K562 (cell line): Measurements from ENCODE around the gene ABHD5. TPM values are rescaled to one million over a fixed set of nuclear protein-coding genes. Genes with fewer than 3 reads are reported as not detected.
A peak's percentile ranks its signal among the peaks of the same experiment; 100 is the strongest.

ENCODE experiments used
- BRCA1 ChIP-seq, 2 experiments: fragments of 450-650 bp in 1 of 2; sonication (generic) in 1 of 2; formaldehyde crosslinking in 1 of 2; IDR thresholded peaks; 2 replicates each; pipeline versions ENCODE4 v1.5.0 to v1.6.1; 2017 to 2020; ENCODE audit warnings: mild to moderate bottlenecking in 1 of 2, missing genetic modification reagents in 1 of 2
- CCAR2 ChIP-seq: fragments of 200-400 bp; formaldehyde crosslinking; IDR thresholded peaks from 2 replicates; pipeline ENCODE4 v1.6.1; 2017; ENCODE audit warnings: mild to moderate bottlenecking, low read depth, low read length
- CSDE1 ChIP-seq, 2 experiments: fragments of 450-650 bp; IDR thresholded peaks; 2 replicates each; pipeline ENCODE4 v1.6.1; 2016; ENCODE audit warnings: mild to moderate bottlenecking in 1 of 2
- DIDO1 ChIP-seq: fragments of 450-650 bp; IDR thresholded peaks from 2 replicates; pipeline ENCODE4 v1.6.1; 2016; ENCODE audit warnings: low read depth, missing biosample characterization, missing genetic modification characterization
- HIVEP1 ChIP-seq: fragments of 250-450 bp; sonication (Bioruptor Pico); IDR thresholded peaks from 2 replicates; pipeline ENCODE4 v1.4.0; 2020; ENCODE audit warnings: mild to moderate bottlenecking
- NCOA6 ChIP-seq: fragments of 450-650 bp; IDR thresholded peaks from 2 replicates; pipeline ENCODE4 v1.6.1; 2017; ENCODE audit warnings: mild to moderate bottlenecking
- NFATC3 ChIP-seq: fragments of 450-650 bp; IDR thresholded peaks from 2 replicates; pipeline ENCODE4 v1.6.1; 2017; ENCODE audit warnings: mild to moderate bottlenecking
- NRF1 ChIP-seq, 2 experiments: fragments of 450-650 bp; IDR thresholded peaks in 1 of 2; conservative IDR thresholded peaks in 1 of 2; 2 replicates each; pipeline ENCODE4 v1.6.1; 2014; ENCODE audit warnings: mild to moderate bottlenecking in 2 of 2
- POLR2AphosphoS2 ChIP-seq: IDR thresholded peaks from 2 replicates; pipeline ENCODE4 v1.6.1; 2012; ENCODE audit warnings: low read length, improper control_type of control experiment
- POLR2H ChIP-seq: IDR thresholded peaks from 2 replicates; pipeline ENCODE4 v1.6.1; 2016; ENCODE audit warnings: missing genetic modification characterization, low read depth, mild to moderate bottlenecking, control low read depth, missing compliant biosample characterization, moderate library complexity
- TCFL5 ChIP-seq: fragments of 250-450 bp; sonication (Bioruptor Pico); conservative IDR thresholded peaks from 2 replicates; pipeline ENCODE4 v1.6.1; 2021; ENCODE audit warnings: mild to moderate bottlenecking, moderate library complexity, matching md5 sums
- ZFPM2 ChIP-seq: fragments of 250-450 bp; sonication (Bioruptor Pico); IDR thresholded peaks from 2 replicates; pipeline ENCODE4 v1.5.1; 2022; ENCODE audit warnings: mild to moderate bottlenecking
- ZNF23 ChIP-seq: fragments of 250-450 bp; sonication (Bioruptor Pico); IDR thresholded peaks from 2 replicates; pipeline ENCODE4 v1.4.0; 2020; ENCODE audit warnings: mild to moderate bottlenecking
- ZNF583 ChIP-seq: fragments of 250-450 bp; sonication (Bioruptor Pico); IDR thresholded peaks from 2 replicates; pipeline ENCODE4 v1.4.0; 2020
- ZSCAN29 ChIP-seq: fragments of 450-650 bp; IDR thresholded peaks from 2 replicates; pipeline ENCODE4 v1.6.1; 2017
- polyA plus RNA-seq, 8 experiments: library from polyadenylated mRNA; depleted of rRNA in 4 of 8; stranded (reverse) in 5 of 8; unstranded in 3 of 8; fragments of >200 nt; fragmentation: Nextera tagmentation in 2 of 8; fragmentation: Illumina TruSeq in 1 of 8; extraction: Ambion mirVana in 2 of 8; extraction: Trizol in 1 of 8; gene quantifications; 2 replicates each; pipeline versions ENCODE4 v1.2.1 to v1.2.3, GENCODE V29; 2011 to 2014; ENCODE audit warnings: inconsistent platforms in 1 of 8, missing spikeins in 1 of 8
- total RNA-seq, 7 experiments: library from RNA; depleted of rRNA in 6 of 7; stranded (reverse); fragments of >200 nt in 6 of 7; fragmentation: Illumina TruSeq in 2 of 7; extraction: Trizol in 2 of 7; gene quantifications; 2 replicates each; pipeline versions ENCODE4 v1.2.1 to v1.2.3, GENCODE V29; 2011 to 2021; ENCODE audit warnings: low replicate concordance in 1 of 7
- TF ChIP-seq, protein P1 (sequence below): IDR thresholded peaks from 3 replicates; pipeline ENCODE4 v1.6.1; 2011; ENCODE audit warnings: borderline replicate concordance, mild to moderate bottlenecking, moderate library complexity; ENCODE audit not compliant: insufficient read length; ENCODE audit errors: extremely low read depth
- TF ChIP-seq, protein P2 (sequence below): fragments of 250-450 bp; sonication (Bioruptor Pico); IDR thresholded peaks from 2 replicates; pipeline ENCODE4 v1.8.0; 2021; ENCODE audit warnings: borderline replicate concordance, mild to moderate bottlenecking, moderate library complexity; ENCODE audit not compliant: poor library complexity, severe bottlenecking
- TF ChIP-seq, protein P3 (sequence below): fragments of 250-450 bp; sonication (Bioruptor Pico); IDR thresholded peaks from 2 replicates; pipeline ENCODE4 v1.4.0; 2020
- TF ChIP-seq, protein P4 (sequence below): IDR thresholded peaks from 2 replicates; pipeline ENCODE4 v1.6.1; 2011; ENCODE audit not compliant: insufficient read length; ENCODE audit errors: extremely low read depth
- TF ChIP-seq, protein P5 (sequence below): fragments of 250-450 bp; sonication (Bioruptor Pico); IDR thresholded peaks from 2 replicates; pipeline ENCODE4 v1.5.0; 2021
- TF ChIP-seq, protein P6 (sequence below): sonication (generic); formaldehyde crosslinking; IDR thresholded peaks from 2 replicates; pipeline ENCODE4 v1.8.1; 2023; ENCODE audit warnings: mild to moderate bottlenecking, missing genetic modification reagents

Gene ABHD5
- total and polyA plus RNA-seq, 9 of the 15 experiments (the other 6 are each of a cell fraction or from before 2014, with no cell fraction given): 27.8 to 61.7 (median 39.9) TPM

DNA sequence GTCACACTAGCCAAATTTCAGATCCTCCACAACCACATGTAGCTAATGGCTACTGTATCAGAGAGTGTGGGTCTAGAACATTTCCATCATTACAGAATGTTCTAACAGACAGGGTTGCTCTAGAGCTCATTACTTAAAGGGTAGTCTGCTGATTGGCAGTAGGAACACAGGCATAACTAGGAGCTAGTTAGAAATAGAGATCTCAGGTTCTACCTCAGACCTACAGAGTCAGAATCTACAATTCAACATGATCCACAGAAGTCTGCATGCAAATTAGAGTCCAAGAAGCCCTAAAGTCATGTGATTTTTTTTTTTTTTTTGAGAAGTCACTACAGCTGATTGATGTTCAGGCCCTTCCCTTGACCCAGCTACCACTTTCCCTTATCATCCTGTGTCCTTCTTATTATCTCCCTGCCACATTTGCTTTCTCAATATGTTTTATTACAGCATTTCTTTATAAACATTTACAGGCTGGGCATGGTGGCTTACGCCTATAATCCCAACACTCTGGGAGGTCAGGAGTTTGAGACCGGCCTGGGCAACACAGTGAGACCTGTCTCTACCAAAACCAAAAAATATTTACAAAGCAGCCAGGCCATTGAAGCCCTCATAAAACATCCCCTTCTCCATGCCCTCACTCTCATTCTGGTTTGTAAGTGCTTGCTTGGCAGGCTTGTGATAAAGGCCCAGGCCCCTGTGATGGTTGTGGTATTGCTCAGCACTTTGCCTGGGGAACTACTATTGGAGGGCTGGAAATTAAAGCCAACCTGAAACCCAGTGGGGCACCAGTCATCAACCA, 3.8 kb upstream of the ABHD5 start (continued):
- TF ChIP-seq, protein P1, sequence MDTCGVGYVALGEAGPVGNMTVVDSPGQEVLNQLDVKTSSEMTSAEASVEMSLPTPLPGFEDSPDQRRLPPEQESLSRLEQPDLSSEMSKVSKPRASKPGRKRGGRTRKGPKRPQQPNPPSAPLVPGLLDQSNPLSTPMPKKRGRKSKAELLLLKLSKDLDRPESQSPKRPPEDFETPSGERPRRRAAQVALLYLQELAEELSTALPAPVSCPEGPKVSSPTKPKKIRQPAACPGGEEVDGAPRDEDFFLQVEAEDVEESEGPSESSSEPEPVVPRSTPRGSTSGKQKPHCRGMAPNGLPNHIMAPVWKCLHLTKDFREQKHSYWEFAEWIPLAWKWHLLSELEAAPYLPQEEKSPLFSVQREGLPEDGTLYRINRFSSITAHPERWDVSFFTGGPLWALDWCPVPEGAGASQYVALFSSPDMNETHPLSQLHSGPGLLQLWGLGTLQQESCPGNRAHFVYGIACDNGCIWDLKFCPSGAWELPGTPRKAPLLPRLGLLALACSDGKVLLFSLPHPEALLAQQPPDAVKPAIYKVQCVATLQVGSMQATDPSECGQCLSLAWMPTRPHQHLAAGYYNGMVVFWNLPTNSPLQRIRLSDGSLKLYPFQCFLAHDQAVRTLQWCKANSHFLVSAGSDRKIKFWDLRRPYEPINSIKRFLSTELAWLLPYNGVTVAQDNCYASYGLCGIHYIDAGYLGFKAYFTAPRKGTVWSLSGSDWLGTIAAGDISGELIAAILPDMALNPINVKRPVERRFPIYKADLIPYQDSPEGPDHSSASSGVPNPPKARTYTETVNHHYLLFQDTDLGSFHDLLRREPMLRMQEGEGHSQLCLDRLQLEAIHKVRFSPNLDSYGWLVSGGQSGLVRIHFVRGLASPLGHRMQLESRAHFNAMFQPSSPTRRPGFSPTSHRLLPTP: no peak
- TF ChIP-seq NRF1 (conservative IDR thresholded peaks at IDR 0.05 in 1 of 2, IDR thresholded peaks at IDR 0.05 in 1 of 2) (no peak), HIVEP1 (CRISPR knock-in tag) (peak; percentile 85; the same call in 1 of the 2 replicates), CSDE1 (IDR thresholded peaks at IDR 0.05) (no peak), DIDO1 (tag) (no peak), NCOA6 (no peak), NFATC3 (no peak; the same call in 1 of the 2 replicates), ZNF583 (CRISPR knock-in tag) (peak; percentile 95), TCFL5 (no peak; the same call in 1 of the 2 replicates), CCAR2 (no peak), ZSCAN29 (no peak), BRCA1 (IDR thresholded peaks at IDR 0.05) (no peak), BRCA1 (CRISPR knock-in tag; IDR thresholded peaks at IDR 0.05) (no peak), POLR2H (tag) (peak; percentile 39; the same call in 1 of the 2 replicates), POLR2AphosphoS2 (no peak), ZFPM2 (CRISPR knock-in tag) (no peak), ZNF23 (CRISPR knock-in tag) (no peak)
- TF ChIP-seq, protein P2, sequence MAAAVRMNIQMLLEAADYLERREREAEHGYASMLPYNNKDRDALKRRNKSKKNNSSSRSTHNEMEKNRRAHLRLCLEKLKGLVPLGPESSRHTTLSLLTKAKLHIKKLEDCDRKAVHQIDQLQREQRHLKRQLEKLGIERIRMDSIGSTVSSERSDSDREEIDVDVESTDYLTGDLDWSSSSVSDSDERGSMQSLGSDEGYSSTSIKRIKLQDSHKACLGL (CRISPR knock-in tag): no peak
- TF ChIP-seq, protein P3, sequence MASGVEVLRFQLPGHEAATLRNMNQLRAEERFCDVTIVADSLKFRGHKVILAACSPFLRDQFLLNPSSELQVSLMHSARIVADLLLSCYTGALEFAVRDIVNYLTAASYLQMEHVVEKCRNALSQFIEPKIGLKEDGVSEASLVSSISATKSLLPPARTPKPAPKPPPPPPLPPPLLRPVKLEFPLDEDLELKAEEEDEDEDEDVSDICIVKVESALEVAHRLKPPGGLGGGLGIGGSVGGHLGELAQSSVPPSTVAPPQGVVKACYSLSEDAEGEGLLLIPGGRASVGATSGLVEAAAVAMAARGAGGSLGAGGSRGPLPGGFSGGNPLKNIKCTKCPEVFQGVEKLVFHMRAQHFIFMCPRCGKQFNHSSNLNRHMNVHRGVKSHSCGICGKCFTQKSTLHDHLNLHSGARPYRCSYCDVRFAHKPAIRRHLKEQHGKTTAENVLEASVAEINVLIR: no peak; the same call in 1 of the 2 replicates
- TF ChIP-seq, protein P4, sequence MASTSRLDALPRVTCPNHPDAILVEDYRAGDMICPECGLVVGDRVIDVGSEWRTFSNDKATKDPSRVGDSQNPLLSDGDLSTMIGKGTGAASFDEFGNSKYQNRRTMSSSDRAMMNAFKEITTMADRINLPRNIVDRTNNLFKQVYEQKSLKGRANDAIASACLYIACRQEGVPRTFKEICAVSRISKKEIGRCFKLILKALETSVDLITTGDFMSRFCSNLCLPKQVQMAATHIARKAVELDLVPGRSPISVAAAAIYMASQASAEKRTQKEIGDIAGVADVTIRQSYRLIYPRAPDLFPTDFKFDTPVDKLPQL: no peak
- TF ChIP-seq, protein P5, sequence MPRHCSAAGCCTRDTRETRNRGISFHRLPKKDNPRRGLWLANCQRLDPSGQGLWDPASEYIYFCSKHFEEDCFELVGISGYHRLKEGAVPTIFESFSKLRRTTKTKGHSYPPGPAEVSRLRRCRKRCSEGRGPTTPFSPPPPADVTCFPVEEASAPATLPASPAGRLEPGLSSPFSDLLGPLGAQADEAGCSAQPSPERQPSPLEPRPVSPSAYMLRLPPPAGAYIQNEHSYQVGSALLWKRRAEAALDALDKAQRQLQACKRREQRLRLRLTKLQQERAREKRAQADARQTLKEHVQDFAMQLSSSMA (CRISPR knock-in tag): no peak
- TF ChIP-seq, protein P6, sequence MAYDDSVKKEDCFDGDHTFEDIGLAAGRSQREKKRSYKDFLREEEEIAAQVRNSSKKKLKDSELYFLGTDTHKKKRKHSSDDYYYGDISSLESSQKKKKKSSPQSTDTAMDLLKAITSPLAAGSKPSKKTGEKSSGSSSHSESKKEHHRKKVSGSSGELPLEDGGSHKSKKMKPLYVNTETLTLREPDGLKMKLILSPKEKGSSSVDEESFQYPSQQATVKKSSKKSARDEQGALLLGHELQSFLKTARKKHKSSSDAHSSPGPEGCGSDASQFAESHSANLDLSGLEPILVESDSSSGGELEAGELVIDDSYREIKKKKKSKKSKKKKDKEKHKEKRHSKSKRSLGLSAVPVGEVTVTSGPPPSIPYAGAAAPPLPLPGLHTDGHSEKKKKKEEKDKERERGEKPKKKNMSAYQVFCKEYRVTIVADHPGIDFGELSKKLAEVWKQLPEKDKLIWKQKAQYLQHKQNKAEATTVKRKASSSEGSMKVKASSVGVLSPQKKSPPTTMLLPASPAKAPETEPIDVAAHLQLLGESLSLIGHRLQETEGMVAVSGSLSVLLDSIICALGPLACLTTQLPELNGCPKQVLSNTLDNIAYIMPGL (CRISPR knock-in tag): no peak
